ENCODE measurements around the gene ADAMTSL3. TPM values are rescaled to one million over a fixed set of nuclear protein-coding genes. Genes with fewer than 3 reads are reported as not detected.

ADAMTSL3 gene
- total and polyA plus RNA-seq, 2 donors (not counting 1 experiment from before 2014, with no cell fraction given): 0.14 to 0.17 TPM

DNA sequence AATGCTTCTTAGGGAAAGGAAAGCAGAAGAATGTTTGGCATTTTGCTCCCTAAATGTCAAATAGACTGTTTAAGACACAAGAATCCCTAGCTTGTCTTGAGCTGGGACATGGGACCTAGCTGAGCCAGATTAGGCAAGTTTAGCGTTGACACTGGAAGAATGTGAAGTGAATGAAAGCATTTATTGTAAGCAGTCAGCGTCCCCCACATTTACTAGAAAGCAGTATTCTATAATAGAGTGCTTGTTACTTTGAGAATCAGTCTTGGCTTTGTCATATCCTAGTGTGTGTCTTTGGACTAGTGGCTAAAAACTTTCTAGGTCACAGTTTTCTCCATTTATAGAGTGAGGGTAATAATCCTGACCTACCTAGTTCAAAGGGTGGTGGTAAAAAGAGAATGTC lies 161.6 kb downstream of the ADAMTSL3 start:
- H3K4me2 ChIP-seq (ENCODE audit: extremely low read depth, insufficient read depth, low read length): no peak overlapping the region
- no peak overlapping the region for H3K9ac ChIP-seq (ENCODE audit: insufficient read depth, low read length)
- DNase-seq (ENCODE audit: low read depth in 2 of 2): no peak

DNA sequence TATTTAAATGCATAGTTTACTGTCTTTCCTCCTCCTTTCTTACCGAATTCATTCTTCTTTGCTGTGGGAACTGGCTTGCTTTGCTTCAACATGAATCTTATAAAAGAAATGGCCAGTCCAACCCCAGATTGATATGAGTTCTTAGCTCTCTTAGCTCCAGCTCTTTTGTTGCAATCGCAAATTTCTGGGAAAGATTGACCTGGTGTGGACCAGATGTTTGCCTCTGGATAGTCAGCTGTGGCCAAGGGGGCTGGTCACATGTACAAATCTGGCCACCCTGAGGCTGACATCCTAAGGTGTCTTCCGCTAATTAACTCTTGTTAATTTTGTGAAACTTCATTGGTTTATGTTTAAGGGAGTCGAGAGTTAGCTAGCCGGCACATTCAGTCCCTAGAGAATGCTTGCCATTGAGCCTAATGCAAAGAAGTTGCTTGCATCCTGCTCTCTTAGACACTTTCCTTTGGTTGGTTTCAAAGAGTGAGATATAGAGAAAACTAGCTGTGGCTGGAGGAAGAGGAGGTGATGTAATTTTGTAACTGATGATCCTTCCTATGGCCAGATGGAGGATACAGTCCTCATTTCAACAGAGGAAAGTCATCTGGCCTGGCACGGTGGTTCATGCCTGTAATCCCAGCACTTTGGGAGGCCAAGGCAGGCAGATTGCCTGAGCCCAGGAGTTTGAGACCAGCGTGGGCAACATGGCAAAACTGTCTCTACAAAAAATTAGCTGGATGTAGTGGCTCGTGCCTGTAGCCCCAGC lies 162.4 kb downstream of the ADAMTSL3 start:
- Histone ChIP-seq H3K27ac (ENCODE audit: insufficient read depth, low read length) (no peak overlapping the region), H3K4me1 (ENCODE audit: control insufficient read depth, extremely low read depth, insufficient read depth, low read length) (no peaks in the 10 kb centered on the region), H3K4me3 (replicated peaks in 1 of 4; ENCODE audit: control extremely low read depth in 1 of 4, insufficient read depth in 1 of 4, low read depth in 3 of 4, low read length in 4 of 4) (no peak overlapping the region), H3K9me3 (ENCODE audit: control insufficient read depth, insufficient read depth, low read depth, low read length) (no peaks in the 10 kb centered on the region), H4K20me1 (ENCODE audit: control insufficient read depth, extremely low read depth, insufficient read depth, low read length) (no peaks in the 10 kb centered on the region), H3K36me3 (ENCODE audit: control insufficient read depth, insufficient read depth, low read length) (no peaks in the 10 kb centered on the region), H3K9ac (ENCODE audit: insufficient read depth, low read length) (no peak overlapping the region), H3K27me3 (ENCODE audit: control insufficient read depth, insufficient read depth, low read length) (no peaks in the 10 kb centered on the region), H3K79me2 (ENCODE audit: control insufficient read depth, insufficient read depth, low read length) (no peaks in the 10 kb centered on the region), H2AFZ (ENCODE audit: low read length) (no peak overlapping the region), H3K4me2 (ENCODE audit: extremely low read depth, insufficient read depth, low read length) (no peak overlapping the region)
- DNase-seq (ENCODE audit: low read depth in 2 of 2): no peak
- TF ChIP-seq, protein P1, sequence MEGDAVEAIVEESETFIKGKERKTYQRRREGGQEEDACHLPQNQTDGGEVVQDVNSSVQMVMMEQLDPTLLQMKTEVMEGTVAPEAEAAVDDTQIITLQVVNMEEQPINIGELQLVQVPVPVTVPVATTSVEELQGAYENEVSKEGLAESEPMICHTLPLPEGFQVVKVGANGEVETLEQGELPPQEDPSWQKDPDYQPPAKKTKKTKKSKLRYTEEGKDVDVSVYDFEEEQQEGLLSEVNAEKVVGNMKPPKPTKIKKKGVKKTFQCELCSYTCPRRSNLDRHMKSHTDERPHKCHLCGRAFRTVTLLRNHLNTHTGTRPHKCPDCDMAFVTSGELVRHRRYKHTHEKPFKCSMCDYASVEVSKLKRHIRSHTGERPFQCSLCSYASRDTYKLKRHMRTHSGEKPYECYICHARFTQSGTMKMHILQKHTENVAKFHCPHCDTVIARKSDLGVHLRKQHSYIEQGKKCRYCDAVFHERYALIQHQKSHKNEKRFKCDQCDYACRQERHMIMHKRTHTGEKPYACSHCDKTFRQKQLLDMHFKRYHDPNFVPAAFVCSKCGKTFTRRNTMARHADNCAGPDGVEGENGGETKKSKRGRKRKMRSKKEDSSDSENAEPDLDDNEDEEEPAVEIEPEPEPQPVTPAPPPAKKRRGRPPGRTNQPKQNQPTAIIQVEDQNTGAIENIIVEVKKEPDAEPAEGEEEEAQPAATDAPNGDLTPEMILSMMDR (conservative IDR thresholded peaks at IDR 0.05 in 1 of 2, IDR thresholded peaks at IDR 0.05 in 1 of 2; ENCODE audit: low read depth in 1 of 2, low read length in 2 of 2): no peak
- TF ChIP-seq EZH2 (IDR thresholded peaks at IDR 0.05; ENCODE audit: low read length, missing control alignments): no peak

More for the DNA sequence above, 161.6 kb downstream of the ADAMTSL3 start:
- Histone ChIP-seq H2AFZ (ENCODE audit: low read length) (no peak overlapping the region), H3K9me3 (ENCODE audit: control insufficient read depth, insufficient read depth, low read depth, low read length) (no peaks in the 10 kb centered on the region), H3K27me3 (ENCODE audit: control insufficient read depth, insufficient read depth, low read length) (no peaks in the 10 kb centered on the region), H4K20me1 (ENCODE audit: control insufficient read depth, extremely low read depth, insufficient read depth, low read length) (no peaks in the 10 kb centered on the region), H3K36me3 (ENCODE audit: control insufficient read depth, insufficient read depth, low read length) (no peaks in the 10 kb centered on the region), H3K4me3 (replicated peaks in 1 of 4; ENCODE audit: control extremely low read depth in 1 of 4, insufficient read depth in 1 of 4, low read depth in 3 of 4, low read length in 4 of 4) (no peak overlapping the region), H3K27ac (ENCODE audit: insufficient read depth, low read length) (no peak overlapping the region), H3K79me2 (ENCODE audit: control insufficient read depth, insufficient read depth, low read length) (no peaks in the 10 kb centered on the region), H3K4me1 (ENCODE audit: control insufficient read depth, extremely low read depth, insufficient read depth, low read length) (no peaks in the 10 kb centered on the region)
- TF ChIP-seq, protein P1 (conservative IDR thresholded peaks at IDR 0.05 in 1 of 2, IDR thresholded peaks at IDR 0.05 in 1 of 2; ENCODE audit: low read depth in 1 of 2, low read length in 2 of 2): no peak
- no peak for TF ChIP-seq EZH2 (IDR thresholded peaks at IDR 0.05; ENCODE audit: low read length, missing control alignments)

DNA sequence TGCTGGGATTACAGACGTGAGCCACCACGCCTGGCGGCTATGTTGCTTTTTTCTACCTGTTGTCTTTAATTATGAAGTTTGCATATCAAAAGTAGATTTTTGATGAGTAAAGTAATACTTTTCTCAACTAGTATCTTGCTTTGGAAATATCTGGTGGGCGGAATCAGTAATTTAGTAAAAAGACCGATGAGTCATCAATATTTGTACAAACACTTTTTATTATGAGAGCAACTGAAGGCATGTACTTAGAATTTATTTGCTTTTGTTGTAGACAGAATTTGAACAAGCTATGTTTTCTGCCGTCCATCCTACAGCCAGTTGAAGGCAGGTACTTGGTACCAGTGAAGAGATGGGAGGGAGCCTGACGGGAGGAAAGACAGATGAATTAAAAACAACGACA lies 164.7 kb downstream of the ADAMTSL3 start:
- H2AFZ ChIP-seq (ENCODE audit: low read length): no peak overlapping the region
- TF ChIP-seq, protein P1 (conservative IDR thresholded peaks at IDR 0.05 in 1 of 2, IDR thresholded peaks at IDR 0.05 in 1 of 2; ENCODE audit: low read depth in 1 of 2, low read length in 2 of 2): no peak
- TF ChIP-seq EZH2 (IDR thresholded peaks at IDR 0.05; ENCODE audit: low read length, missing control alignments): no peak
- no peak overlapping the region for H3K4me3 ChIP-seq (replicated peaks in 1 of 4; ENCODE audit: control extremely low read depth in 1 of 4, insufficient read depth in 1 of 4, low read depth in 3 of 4, low read length in 4 of 4)
- no peaks in the 10 kb centered on the region for H3K4me1 ChIP-seq (ENCODE audit: control insufficient read depth, extremely low read depth, insufficient read depth, low read length)
- H3K4me2 ChIP-seq (ENCODE audit: extremely low read depth, insufficient read depth, low read length): no peak overlapping the region
- no peaks in the 10 kb centered on the region for H4K20me1 ChIP-seq (ENCODE audit: control insufficient read depth, extremely low read depth, insufficient read depth, low read length)
- no peak overlapping the region for H3K9ac ChIP-seq (ENCODE audit: insufficient read depth, low read length)
- H3K79me2 ChIP-seq (ENCODE audit: control insufficient read depth, insufficient read depth, low read length): no peaks in the 10 kb centered on the region
- DNase-seq (ENCODE audit: low read depth in 2 of 2): no peak
- no peak overlapping the region for H3K27ac ChIP-seq (ENCODE audit: insufficient read depth, low read length)
- no peaks in the 10 kb centered on the region for H3K27me3 ChIP-seq (ENCODE audit: control insufficient read depth, insufficient read depth, low read length)
- no peaks in the 10 kb centered on the region for H3K36me3 ChIP-seq (ENCODE audit: control insufficient read depth, insufficient read depth, low read length)
- no peaks in the 10 kb centered on the region for H3K9me3 ChIP-seq (ENCODE audit: control insufficient read depth, insufficient read depth, low read depth, low read length)
